Measurements from ENCODE around the gene FGL2. TPM values are rescaled to one million over a fixed set of nuclear protein-coding genes. Genes with fewer than 3 reads are reported as not detected.
"Not testable (repeated sequence)": the region's sequence is repeated elsewhere in the genome, so short reads cannot be mapped to it uniquely, and the experiment has no call there.

FGL2 gene
- total RNA-seq, 1 donor from 2014 or later, result 32.1 TPM

DNA sequence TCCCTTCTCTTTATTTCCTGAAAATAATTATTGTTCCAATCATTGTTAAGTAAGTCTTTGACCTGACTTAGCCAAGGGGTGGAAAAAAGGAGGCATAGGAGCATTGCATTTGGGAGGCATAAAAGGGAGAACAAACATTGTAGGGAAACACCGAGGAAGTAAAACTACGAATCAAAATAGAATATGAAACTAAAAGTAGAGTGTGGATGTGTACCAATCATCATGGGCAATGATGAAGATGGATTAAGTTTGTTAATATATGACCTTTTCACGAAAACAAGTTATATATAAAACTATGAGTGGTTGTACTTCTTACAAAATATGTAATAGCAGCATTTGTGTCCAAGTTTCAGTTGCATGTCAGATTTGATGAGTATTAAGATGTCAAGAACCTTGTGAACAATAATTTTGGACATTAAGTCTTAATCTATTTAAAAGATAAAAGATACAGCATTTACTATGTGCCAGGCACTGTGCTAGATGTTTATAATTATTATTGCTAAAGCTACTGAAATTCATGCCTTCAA, 24.3 kb downstream of the FGL2 start:
- H3K4me3 ChIP-seq; H3K27ac ChIP-seq; H3K4me1 ChIP-seq; DNase-seq; H3K9me3 ChIP-seq; H3K36me3 ChIP-seq; intact Hi-C loops (cut with DNase I); H3K27me3 ChIP-seq; ATAC-seq: not testable (repeated sequence)

DNA sequence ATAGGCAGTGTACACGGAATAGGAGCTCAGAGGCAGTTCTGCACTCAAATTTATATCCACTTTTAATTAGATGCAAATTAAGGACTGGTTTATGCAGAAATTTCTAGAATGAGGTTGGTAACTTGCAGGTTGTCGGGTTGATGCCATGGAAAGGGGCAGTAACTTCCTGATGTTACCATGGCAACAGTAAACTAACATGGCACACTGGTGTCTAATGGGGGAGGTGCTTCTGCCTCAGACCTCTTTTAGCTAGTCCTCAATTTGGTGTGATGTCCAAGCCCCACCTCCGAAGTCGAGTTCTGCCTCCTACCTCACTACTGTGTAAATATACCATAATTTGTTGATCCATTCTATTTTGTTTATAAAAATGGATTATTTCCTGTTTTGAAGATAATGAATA, 25.2 kb downstream of the FGL2 start:
- H3K9me3 ChIP-seq; H3K27ac ChIP-seq; H3K27me3 ChIP-seq; intact Hi-C loops (cut with DNase I); H3K4me3 ChIP-seq; H3K4me1 ChIP-seq; DNase-seq; H3K36me3 ChIP-seq; ATAC-seq: not testable (repeated sequence)

DNA sequence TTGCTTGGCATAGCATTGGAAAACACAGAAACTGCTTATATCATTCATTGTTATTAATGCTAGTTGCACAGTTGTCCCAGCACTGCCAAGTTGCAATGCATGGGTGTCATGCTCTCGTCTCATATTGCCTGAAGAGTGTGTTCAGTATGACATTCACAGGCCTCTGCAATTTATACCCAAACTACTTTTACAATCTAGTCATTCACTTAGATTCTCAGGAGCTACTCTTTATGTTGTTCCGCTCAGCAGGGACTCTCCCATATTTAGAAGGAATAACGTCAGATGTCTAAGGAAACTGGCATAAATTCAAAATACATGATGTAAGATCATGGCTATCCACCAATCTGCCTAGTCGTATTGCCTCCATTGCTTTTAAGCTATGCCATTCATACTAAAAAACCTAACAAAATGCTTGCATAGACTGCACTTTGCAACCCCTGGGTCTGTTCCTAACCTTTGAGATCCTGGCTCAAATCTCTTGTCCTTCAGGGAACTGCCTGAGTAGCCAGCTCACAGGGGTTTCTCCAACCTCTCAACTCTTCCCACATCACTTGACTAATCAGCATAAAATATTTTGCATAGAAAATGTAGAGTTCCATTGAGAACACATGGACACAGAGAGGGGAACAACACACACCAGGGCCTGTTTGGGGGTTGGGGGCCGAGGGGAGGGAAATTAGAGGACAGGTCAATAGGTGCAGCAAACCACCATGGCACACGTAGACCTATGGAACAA, 27.0 kb downstream of the FGL2 start:
- H3K27me3 ChIP-seq; ATAC-seq; H3K4me1 ChIP-seq; DNase-seq; intact Hi-C loops (cut with DNase I); H3K4me3 ChIP-seq; H3K36me3 ChIP-seq; H3K27ac ChIP-seq; H3K9me3 ChIP-seq: not testable (repeated sequence)

DNA sequence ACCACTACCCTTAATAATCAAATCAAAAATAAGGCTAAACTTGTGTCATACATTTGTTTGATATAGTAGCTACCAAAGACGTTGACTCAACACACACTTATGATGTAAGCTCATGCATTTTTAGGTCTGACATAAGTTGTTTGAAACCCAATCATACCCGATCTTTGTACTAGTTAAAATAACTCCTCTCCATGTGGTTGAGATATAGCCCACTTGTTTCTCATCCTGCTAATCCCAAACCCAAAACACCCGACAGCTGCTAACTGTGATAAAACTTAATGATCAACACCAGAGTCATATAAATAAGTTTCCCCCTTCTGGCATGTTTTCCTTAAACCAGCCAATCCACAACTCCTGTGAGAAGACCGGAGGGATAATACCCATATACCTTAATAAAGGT, 28.5 kb downstream of the FGL2 start:
- intact Hi-C loops (cut with DNase I); ATAC-seq; H3K4me1 ChIP-seq; DNase-seq; H3K4me3 ChIP-seq; H3K36me3 ChIP-seq; H3K27ac ChIP-seq; H3K27me3 ChIP-seq; H3K9me3 ChIP-seq: not testable (repeated sequence)

DNA sequence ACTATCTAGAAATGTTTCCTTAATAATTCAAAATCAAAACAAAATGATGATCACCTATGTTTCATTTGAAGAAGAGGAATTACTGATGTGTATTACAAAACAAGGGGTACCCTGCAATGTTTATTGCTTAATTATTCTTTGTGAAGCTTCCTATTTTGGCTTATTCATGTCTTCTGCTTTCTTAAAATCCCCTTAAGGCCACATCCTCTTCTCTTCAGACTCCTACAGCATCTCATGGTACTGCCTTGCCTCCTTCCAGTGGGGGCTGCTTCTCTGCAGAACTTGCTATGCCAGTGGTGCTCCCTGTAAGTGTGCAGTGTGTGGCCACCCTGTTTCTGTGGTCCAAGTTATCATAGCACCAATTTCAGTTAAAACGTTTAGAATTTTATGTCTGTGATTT, 42.2 kb downstream of the FGL2 start:
- intact Hi-C loops (cut with DNase I), result no loop called here
- no peaks in the 10 kb centered on the region for H3K27me3 ChIP-seq
- no peak overlapping the region for H3K27ac ChIP-seq
- TF ChIP-seq, protein P1, sequence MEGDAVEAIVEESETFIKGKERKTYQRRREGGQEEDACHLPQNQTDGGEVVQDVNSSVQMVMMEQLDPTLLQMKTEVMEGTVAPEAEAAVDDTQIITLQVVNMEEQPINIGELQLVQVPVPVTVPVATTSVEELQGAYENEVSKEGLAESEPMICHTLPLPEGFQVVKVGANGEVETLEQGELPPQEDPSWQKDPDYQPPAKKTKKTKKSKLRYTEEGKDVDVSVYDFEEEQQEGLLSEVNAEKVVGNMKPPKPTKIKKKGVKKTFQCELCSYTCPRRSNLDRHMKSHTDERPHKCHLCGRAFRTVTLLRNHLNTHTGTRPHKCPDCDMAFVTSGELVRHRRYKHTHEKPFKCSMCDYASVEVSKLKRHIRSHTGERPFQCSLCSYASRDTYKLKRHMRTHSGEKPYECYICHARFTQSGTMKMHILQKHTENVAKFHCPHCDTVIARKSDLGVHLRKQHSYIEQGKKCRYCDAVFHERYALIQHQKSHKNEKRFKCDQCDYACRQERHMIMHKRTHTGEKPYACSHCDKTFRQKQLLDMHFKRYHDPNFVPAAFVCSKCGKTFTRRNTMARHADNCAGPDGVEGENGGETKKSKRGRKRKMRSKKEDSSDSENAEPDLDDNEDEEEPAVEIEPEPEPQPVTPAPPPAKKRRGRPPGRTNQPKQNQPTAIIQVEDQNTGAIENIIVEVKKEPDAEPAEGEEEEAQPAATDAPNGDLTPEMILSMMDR (IDR thresholded peaks at IDR 0.05), result no peak
- H3K36me3 ChIP-seq, result no peaks in the 10 kb centered on the region
- no peak overlapping the region for H3K4me3 ChIP-seq
- DNase-seq, result no peak
- no peaks in the 10 kb centered on the region for H3K9me3 ChIP-seq
- no peaks in the 10 kb centered on the region for H3K4me1 ChIP-seq
- peak; percentile 90 for ATAC-seq

DNA sequence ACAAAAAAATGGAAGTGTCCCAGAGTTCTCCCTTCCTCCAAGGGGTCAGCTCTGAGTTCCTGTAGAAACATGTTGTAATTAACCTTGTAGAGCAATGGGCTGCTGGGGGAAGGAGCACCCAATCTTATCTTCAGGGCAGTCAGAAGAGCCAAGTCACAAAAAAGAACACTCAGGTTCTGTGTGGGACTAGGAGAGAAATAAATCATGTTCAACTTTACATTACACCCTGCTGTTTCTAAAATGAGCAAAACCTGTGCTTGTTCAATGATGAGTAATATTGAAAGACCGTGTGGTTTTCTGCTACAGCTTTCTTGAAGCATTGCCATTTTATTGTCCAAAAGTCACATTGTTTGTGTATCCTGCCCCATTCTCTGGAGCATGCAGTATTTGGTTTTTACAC, 42.6 kb downstream of the FGL2 start:
- H3K4me3 ChIP-seq; H3K27me3 ChIP-seq; DNase-seq; H3K36me3 ChIP-seq; H3K27ac ChIP-seq; intact Hi-C loops (cut with DNase I); H3K9me3 ChIP-seq; H3K4me1 ChIP-seq: not testable (repeated sequence)
- ATAC-seq, result peak; percentile 49

DNA sequence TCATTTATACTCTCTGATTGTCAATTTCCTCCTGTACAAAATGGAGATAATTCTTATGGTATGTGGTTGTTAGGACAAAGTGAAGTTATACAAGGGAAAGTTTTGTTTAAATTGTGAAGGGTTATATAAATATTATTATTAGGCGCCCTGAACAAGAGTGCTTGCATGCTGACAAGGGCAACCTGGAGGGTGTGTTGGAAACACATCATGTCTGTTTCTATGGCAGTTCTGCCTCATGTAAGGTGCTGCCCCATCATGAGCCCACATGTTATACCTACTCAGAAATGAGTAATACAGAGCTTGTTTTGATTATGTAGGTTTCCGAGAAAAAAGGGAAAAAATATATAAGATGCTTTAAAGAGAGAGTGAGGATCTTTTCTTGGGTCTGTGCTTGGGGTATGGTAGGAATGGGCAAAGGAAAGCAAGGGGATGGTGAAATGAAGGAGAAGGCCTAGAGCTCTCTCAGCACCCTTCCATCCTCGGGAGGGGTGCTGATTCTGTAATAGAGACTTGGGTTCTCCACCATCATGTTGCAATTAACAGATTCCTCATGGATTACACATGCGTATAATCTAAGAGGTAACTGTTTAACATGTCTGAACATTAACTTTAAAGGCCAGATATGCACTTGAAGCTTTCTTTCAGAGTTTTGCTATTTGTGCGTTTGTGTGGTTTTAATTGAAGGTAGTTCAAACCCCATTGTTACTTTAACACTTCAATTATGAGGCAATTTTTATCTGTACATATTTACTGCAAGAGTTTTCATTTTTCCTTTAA, 43.8 kb downstream of the FGL2 start:
- DNase-seq, result not testable (repeated sequence)

DNA sequence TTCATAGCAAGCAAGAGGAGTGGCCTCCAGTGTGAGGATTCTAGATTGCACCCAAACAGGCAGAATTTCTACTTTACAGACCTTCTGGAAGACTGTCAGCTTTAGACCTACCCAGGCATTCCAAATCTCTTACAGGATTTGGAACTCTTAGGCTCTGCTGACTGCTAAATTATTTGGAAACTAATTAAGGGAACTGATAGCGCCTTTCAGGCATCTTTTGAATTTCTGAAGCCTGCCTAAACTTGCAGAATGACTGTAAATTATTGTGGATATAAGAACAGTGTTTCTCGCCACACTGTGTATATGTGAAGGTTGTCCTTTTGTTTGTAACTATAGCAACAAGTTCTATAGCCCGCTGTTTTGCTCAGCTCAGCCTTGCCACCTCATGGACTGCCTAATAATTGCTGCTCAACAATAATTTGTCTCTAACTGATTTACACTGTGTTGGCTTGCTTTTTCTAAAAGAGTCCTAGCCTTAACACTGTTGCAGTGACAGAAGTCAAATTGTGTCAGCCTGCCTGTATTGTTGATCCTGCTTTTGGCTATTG, 44.6 kb downstream of the FGL2 start:
- H3K27ac ChIP-seq; intact Hi-C loops (cut with DNase I); H3K4me1 ChIP-seq; H3K4me3 ChIP-seq; DNase-seq; H3K27me3 ChIP-seq; H3K36me3 ChIP-seq; H3K9me3 ChIP-seq: not testable (repeated sequence)
- peak; percentile 64 for ATAC-seq

More for the DNA sequence above, 43.8 kb downstream of the FGL2 start:
- H3K27me3 ChIP-seq; H3K27ac ChIP-seq; ATAC-seq; H3K4me3 ChIP-seq; H3K9me3 ChIP-seq; intact Hi-C loops (cut with DNase I); H3K4me1 ChIP-seq; H3K36me3 ChIP-seq: not testable (repeated sequence)

DNA sequence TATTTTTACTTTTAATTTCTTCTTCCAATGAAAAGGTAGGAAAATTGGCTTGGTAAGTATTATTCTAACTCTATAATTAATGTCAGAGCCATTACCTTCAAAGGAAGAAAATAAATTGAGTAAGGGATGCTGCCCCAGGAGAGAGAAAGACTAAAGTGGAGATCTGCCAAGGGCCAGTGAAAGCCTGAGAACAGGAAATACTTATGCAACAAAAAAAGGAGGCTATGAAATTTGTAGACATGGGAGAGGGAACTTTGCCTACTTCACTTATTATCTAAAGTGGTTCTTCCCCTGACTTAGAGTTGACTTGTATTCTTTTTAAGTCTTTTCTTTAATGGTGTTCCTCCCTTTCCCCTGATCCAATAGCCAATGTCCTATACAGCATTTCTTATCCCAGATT, 47.4 kb downstream of the FGL2 start:
- H3K4me1 ChIP-seq; intact Hi-C loops (cut with DNase I): not testable (repeated sequence)

More for the DNA sequence above, 47.4 kb downstream of the FGL2 start:
- not testable (repeated sequence) for H3K27ac ChIP-seq, H3K4me3 ChIP-seq, H3K36me3 ChIP-seq, DNase-seq, H3K9me3 ChIP-seq, H3K27me3 ChIP-seq
- peak; percentile 35 for ATAC-seq

Other genes starting within 250 kb of the FGL2 start
- gene SPDYE17, start 167.5 kb downstream of the FGL2 start, total RNA-seq, result not detected
- not detected for gene SPDYE18, start 137.3 kb downstream of the FGL2 start, total RNA-seq
- 4.3 TPM for gene CCDC146, start 77.2 kb downstream of the FGL2 start, total RNA-seq
- 64.9 TPM for gene GSAP, start 216.5 kb upstream of the FGL2 start, total RNA-seq

All from upper lobe of right lung (tissue), 1 donor.